CMK (cell line): ENCODE results near the gene TJAP1.
"Not testable (repeated sequence)": the region's sequence is repeated elsewhere in the genome, so short reads cannot be mapped to it uniquely, and the experiment has no call there.

ENCODE experiments used
- DNase-seq: peaks from one replicate; pipeline ENCODE4 v3.0.0-alpha.2; 2010; ENCODE audit warnings: low read depth

The TJAP1 gene

GRCh38 chr6:43539409-43539808, 62.0 kb downstream of the TJAP1 start:
- not testable (repeated sequence) for DNase-seq

GRCh38 chr6:43540507-43540906, 63.1 kb downstream of the TJAP1 start:
- DNase-seq: no peak

- no peak for DNase-seq
These were observed 64.6 kb downstream of the TJAP1 start for GRCh38 chr6:43541774-43542471.

- DNase-seq: no peak
These were observed 67.1 kb downstream of the TJAP1 start for GRCh38 chr6:43544461-43544860.

- DNase-seq: no peak
These were observed 69.9 kb downstream of the TJAP1 start for GRCh38 chr6:43547222-43547621.
